Stimulated activated CD8-positive, alpha-beta memory T cell treated with anti-CD3 and anti-CD28 coated beads, Interleukin-12 subunit alpha, Interleukin-12 subunit beta, amount 100 ng/mL, for 24 hours (primary cell): Measurements from ENCODE around the gene KLK6.
"Not testable (repeated sequence)": the region's sequence is repeated elsewhere in the genome, so short reads cannot be mapped to it uniquely, and the experiment has no call there.

Experiments
- DNase-seq: peaks from one replicate; pipeline ENCODE4 v3.0.0-alpha.2; 2020; ENCODE audit errors: extremely low read depth

KLK6 gene

GRCh38 chr19:50992666-50993035, 23.3 kb upstream of the KLK6 start:
- DNase-seq, result no peak

- not testable (repeated sequence) for DNase-seq
These were observed 15.0 kb upstream of the KLK6 start for GRCh38 chr19:50984416-50984815.

GRCh38 chr19:50983625-50984292, 14.4 kb upstream of the KLK6 start, which contains the start of gene KLK7:
Gene KLK7 (minus strand): TSS chr19:50983917. CDS start chr19:50982399, 1,518 bp downstream.
- no peak for DNase-seq

GRCh38 chr19:50982186-50982585, 12.8 kb upstream of the KLK6 start:
- DNase-seq, result no peak

GRCh38 chr19:50981587-50982146, 12.3 kb upstream of the KLK6 start:
- no peak for DNase-seq

- no peak for DNase-seq
These were observed 10.8 kb upstream of the KLK6 start for GRCh38 chr19:50980208-50980607.

GRCh38 chr19:50979758-50980157, 10.4 kb upstream of the KLK6 start:
- DNase-seq, result no peak

- DNase-seq, result no peak
These were observed 9.5 kb upstream of the KLK6 start for GRCh38 chr19:50978772-50979390.

GRCh38 chr19:50977626-50978025, 8.2 kb upstream of the KLK6 start:
- DNase-seq, result no peak

GRCh38 chr19:50975766-50976165, 6.4 kb upstream of the KLK6 start:
- DNase-seq, result no peak

- DNase-seq, result no peak
These were observed 5.5 kb upstream of the KLK6 start for GRCh38 chr19:50974702-50975556.

- no peak for DNase-seq
These were observed 3.5 kb upstream of the KLK6 start for GRCh38 chr19:50972795-50973376.

GRCh38 chr19:50969810-50970209, 419 bp upstream of the KLK6 start:
- DNase-seq, result not testable (repeated sequence)

- no peak for DNase-seq
These were observed 527 bp downstream of the KLK6 start for GRCh38 chr19:50968716-50969412.

GRCh38 chr19:50967929-50968715, 1.3 kb downstream of the KLK6 start:
- no peak for DNase-seq

- no peak for DNase-seq
These were observed 5.1 kb downstream of the KLK6 start for GRCh38 chr19:50964266-50964665.

GRCh38 chr19:50963381-50963780, 6.0 kb downstream of the KLK6 start:
- no peak for DNase-seq

GRCh38 chr19:50962245-50962644, 7.1 kb downstream of the KLK6 start:
- no peak for DNase-seq

GRCh38 chr19:50959731-50960500, 9.5 kb downstream of the KLK6 start:
- DNase-seq, result no peak

- DNase-seq, result no peak
These were observed 11.8 kb downstream of the KLK6 start for GRCh38 chr19:50957587-50957986.
